ENCODE measurements around the gene XRCC4.

The XRCC4 gene

GRCh38 chr5:83071286-83072051 lies 5.9 kb upstream of the XRCC4 start:
- DNase-seq (ENCODE audit: low spot score) = no peak

DNA sequence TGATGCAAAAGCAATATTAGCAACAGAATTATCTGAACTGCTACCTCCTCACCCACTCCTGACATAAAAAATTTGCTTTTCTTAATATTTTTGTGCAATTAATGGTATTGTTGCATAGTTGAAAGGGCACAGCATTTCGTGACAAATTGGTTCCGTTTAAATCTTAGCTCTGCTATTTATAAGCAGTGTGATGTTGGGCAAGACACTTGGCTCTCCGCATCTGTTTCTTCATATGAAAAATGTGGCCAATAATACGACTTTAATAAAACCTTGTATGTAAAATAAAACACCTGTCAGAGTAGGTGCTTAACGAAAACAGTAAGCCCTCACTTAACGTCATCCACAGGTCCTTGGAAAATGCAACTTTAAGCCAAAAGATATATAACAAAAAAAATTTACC lies 4.4 kb upstream of the XRCC4 start:
- no peak for DNase-seq (ENCODE audit: low spot score)

DNA sequence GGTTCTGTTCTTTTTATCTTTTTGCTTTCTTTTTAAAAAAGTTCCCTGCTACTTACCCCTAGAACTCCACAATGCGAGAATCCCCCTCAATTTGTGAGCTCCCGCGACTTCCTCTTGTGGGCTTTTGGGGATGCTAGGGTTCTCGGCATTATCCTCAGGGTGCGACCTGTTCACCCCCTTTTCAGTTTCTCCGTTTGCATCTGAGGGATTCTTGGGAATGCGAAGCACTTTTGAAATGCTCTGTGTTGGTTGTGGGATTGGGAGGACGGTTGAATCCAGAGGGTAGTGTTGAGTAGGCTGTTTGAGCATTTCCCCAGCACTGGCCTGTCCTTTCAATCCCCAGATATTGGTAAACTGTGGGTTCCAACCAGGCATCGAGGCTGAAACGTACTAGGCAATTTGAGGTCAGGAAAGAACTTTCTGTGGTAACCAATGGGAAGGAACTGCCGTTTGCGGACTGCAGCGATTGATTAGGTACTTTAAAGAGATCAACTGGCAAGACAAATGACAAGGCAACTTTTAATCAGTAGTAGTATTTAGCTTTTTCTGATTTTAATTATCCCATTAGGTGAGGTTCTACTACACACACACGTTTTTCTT lies 415 bp downstream of the XRCC4 start:
- DNase-seq (ENCODE audit: low spot score) = peak; percentile 12

GRCh38 chr5:83082750-83083149 lies 5.4 kb downstream of the XRCC4 start:
- DNase-seq (ENCODE audit: low spot score) = no peak

GRCh38 chr5:83084336-83084735 lies 7.0 kb downstream of the XRCC4 start:
- DNase-seq (ENCODE audit: low spot score) = no peak

DNA sequence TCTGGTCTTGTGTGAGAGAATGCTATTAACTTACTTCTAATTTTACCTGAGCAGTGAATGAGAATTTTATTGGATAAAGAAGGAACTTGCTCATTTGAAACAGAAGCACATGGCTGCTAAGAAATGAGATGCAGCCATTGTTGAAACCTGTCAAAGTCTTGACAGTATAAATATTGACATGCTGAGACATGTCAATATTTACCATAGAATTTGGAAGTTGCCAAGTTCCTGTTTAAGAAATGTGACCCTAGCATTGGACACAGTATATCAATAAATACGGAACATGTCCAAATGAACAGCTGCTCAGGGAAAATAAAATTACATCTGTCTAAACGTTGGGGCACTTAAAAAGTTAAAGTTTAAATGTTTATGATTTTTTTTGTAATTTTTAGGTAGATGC lies 7.8 kb downstream of the XRCC4 start:
- DNase-seq (ENCODE audit: low spot score) = no peak

DNA sequence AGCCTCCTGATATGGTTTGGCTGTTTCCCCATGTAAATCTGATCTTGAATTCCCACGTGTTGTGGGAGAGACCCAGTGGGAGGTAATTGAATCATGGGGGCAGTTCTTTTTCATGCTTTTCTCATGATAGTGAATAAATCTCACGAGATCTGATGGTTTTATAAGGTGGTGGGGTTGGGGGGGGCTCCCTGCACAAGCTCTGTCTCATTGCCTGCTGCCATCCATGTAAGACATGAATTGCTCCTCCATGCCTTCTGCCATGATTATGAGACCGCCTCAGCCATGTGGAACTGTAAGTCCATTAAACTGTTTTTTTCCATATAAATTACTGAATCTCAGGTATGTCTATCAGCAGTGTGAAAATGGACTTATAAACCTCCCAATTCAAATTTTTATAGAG lies 12.8 kb downstream of the XRCC4 start:
- DNase-seq (ENCODE audit: low spot score) = no peak

- DNase-seq (ENCODE audit: low spot score) = no peak
Measured at GRCh38 chr5:83092619-83093018, 15.3 kb downstream of the XRCC4 start.

DNA sequence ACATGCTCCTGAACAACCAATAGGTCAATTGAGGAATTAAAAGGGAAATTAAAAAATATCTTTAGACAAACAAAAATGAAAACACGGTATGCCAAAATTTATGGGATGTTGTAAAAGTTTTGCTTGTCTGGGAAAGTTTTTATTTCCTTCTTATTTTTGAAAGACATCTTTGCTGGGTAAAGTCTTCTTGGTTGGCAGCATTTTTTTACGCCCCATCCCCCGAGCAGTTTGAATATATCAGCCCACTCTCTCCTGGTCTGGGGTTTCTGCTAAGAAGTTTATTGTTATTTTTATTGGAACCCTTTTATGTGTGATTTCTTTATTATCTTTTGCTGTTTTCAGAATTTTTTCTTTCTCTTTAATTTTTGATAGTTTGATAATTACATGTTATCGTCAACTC lies 16.3 kb downstream of the XRCC4 start:
- no peak for DNase-seq (ENCODE audit: low spot score)

DNA sequence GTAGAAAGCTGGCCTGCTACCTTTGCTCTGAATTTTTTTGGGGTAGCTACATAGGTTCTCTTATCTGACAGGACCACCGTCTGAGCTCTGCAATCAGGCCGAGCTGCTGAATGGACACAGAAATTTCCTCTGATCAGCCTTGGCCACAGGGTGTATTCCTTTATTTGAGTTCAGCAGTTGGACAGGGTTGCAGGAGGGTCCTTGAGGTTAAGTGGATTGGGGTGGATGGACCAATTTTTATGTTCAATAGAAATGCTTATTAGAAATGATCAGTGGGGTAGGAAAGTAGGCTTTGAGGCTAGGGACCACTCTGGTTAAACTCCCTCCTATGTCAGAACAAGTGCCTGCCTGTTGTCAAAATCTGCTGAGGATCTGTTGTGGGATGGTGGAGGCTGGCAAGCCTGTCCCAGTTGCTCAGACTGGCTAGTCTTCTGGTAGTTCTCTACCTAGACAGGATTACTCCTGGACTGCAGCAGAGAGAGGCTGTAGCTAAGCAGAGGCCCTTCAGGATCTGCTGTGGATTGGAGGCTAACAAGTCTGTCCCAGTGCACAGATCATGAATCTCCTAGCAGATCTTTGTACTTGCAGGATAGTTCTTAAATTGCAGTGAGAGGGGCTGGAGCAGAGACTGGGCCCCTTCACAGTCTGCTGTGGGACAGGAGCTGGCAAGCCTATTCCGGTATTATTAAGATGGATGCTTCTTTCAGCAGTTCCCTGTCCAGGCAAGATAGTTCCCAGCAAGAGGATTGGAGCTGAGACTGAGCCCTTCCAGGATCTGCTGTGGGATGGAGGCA lies 18.0 kb downstream of the XRCC4 start:
- DNase-seq (ENCODE audit: low spot score) = no peak

GRCh38 chr5:83095957-83096539 lies 18.7 kb downstream of the XRCC4 start:
- DNase-seq (ENCODE audit: low spot score) = peak; percentile 77

GRCh38 chr5:83096660-83097339 lies 19.5 kb downstream of the XRCC4 start:
- DNase-seq (ENCODE audit: low spot score) = no peak

DNA sequence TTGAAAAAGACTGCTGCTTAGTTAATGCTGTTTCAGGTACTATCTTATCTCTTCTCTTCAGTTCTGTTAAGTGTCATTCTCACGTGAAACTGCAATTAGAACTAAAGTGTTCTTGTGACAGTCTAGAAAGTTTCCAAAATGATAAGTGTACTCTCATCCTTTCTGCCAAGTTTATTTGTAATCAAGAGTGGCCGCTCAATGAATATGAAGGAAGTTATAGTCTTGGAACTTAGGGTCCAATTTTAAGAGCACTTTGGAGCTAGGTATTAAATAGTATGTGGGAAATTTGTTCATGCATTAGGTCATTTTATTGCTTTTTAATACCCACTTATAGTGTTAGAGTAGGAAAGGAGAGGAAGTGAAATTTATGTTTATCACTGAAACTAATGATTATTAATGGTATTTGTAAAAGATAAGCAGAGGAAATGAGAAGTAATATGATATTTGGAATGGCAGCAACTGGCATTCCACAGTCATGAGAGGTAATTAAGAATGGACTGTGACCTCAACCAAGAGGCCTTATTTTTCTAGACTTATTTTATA lies 20.4 kb downstream of the XRCC4 start:
- no peak for DNase-seq (ENCODE audit: low spot score)

- no peak for DNase-seq (ENCODE audit: low spot score)
Measured at GRCh38 chr5:83099001-83099400, 21.7 kb downstream of the XRCC4 start.

DNA sequence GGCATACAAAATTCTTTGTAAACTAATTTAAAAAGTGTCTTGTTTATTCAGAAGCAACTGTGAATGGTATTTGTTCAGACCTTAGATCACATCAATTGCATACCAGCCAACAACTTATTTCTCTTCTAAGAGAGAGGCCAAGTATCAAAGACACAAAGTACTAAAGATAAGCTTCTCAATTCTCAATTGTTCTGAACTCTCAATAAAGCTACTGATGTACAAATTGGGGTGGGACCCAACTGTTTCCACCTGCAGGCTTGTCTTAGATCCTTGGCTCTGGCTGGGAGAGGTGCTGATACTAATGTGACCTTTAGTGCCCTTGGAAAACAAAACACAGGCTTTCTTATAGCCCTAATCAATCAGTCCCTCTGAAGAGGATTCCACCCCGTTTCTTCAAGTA lies 22.1 kb downstream of the XRCC4 start:
- no peak for DNase-seq (ENCODE audit: low spot score)

GRCh38 chr5:83101514-83101913 lies 24.2 kb downstream of the XRCC4 start:
- DNase-seq (ENCODE audit: low spot score) = no peak

DNA sequence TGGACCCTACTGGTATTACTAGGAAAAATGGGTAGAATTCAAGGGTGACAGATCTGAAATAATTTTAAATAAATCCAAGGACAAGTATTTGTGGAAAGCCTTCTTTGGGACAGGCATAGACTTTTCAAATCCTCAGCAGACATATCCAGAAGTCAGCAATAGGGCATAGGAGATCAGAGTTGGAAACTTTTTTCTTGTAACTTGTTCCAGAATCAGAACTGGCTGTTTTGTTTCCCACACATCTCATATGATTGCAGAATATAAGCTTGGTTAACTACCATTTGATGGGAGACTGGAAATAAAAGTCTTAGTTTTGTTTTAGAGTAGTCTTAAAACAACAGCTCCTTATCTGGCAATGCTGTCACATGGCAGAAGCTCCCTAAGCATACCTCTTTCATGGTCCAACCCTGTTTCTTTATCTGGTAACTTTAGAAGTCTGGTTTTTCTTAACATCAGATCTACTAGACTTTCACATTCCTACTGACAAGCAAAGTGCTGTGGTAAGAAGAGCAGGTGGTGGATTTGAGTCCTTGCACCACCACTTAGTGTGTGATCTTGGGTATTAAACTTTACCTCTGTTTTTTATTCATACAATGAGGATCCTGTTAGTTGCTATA lies 25.1 kb downstream of the XRCC4 start:
- DNase-seq (ENCODE audit: low spot score) = no peak

DNA sequence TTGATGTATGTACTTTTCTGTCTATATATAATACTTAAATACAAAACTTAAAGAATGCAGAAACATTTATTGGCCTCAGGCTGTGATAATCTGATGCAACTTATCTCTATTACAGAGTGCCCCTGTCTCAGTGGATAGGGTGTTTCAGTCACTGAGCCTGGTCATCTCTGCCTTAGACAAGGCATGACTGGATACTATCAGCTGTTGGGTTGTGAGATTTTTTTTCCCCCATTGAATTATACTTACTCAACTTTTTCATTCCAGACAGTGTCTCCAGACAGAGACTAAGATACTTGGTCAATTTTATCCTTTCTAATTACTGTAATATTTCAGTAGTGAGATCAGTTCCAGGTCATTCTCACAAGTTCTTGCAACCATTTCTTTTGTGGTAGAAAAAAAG lies 26.7 kb downstream of the XRCC4 start:
- no peak for DNase-seq (ENCODE audit: low spot score)

GRCh38 chr5:83107692-83108420 lies 30.5 kb downstream of the XRCC4 start:
- DNase-seq (ENCODE audit: low spot score) = no peak

DNA sequence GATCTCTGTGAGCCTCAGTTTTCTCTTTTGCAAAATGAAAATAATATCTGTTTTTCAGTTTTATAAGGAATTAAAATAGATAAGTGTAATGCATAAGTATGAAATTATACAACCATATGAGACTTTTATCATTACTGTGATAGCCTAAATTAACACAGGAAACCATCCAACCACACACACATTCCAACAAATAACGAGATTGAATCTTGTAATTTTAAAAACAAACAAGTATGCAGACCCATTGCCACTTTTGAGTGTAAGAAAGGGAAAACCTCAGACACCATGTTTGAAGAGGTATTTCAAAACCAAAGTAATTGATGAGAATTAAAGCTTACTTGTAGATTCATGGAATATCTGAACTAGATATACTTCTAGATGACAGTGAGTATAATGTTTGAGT lies 32.0 kb downstream of the XRCC4 start:
- no peak for DNase-seq (ENCODE audit: low spot score)

- DNase-seq (ENCODE audit: low spot score) = no peak
Measured at GRCh38 chr5:83115816-83116215, 38.5 kb downstream of the XRCC4 start.
